Skin of body (tissue), 3 donors: ENCODE results near the gene TMEM208. TPM values are rescaled to one million over a fixed set of nuclear protein-coding genes. Genes with fewer than 3 reads are reported as not detected.

Experiments used
- DNase-seq: peaks from one replicate; lab custom pipeline; 2025; lab: John Stamatoyannopoulos, UW
- small RNA-seq: library from RNA; depleted of rRNA; stranded (forward); fragments of <200 nt; gene quantifications from one replicate; pipeline ENCODE3, GENCODE V24; 2014; ENCODE audit warnings: low replicate concordance
- total RNA-seq: library from RNA; depleted of rRNA; stranded (reverse); fragments of >200 nt; gene quantifications from one replicate; pipeline ENCODE4 v1.2.3, GENCODE V29; 2014

TMEM208 gene
- total RNA-seq, 1 donor from 2014 or later: 22.0 TPM

- no peak for DNase-seq
These were observed 50.5 kb downstream of the TMEM208 start for GRCh38 chr16:67277294-67277998.

- no peak for DNase-seq
These were observed 51.3 kb downstream of the TMEM208 start for GRCh38 chr16:67277999-67278772.

Small RNAs within 50 kb of the gene (small RNA-seq; reads per million reads assigned to genes)
- 6.7 reads per million, percentile 91 among the genes with 10 or more reads in this experiment for gene MIR328

Other genes starting within 250 kb of the TMEM208 start
- gene CES4A, start 238.5 kb upstream of the TMEM208 start, total RNA-seq: 7.9 TPM
- gene CBFB, start 198.0 kb upstream of the TMEM208 start, total RNA-seq: 51.0 TPM
- 21.2 TPM for gene PHAF1, start 117.2 kb upstream of the TMEM208 start, total RNA-seq
- 14.8 TPM for gene B3GNT9, start 76.1 kb upstream of the TMEM208 start, total RNA-seq
- 5.8 TPM for gene TRADD, start 67.2 kb upstream of the TMEM208 start, total RNA-seq
- gene FBXL8, start 67.2 kb upstream of the TMEM208 start, total RNA-seq: 4.5 TPM
- 14.3 TPM for gene HSF4, start 62.4 kb upstream of the TMEM208 start, total RNA-seq
- gene NOL3, start 56.6 kb upstream of the TMEM208 start, total RNA-seq: 14.3 TPM
- 13.9 TPM for gene MATCAP1, start 43.2 kb upstream of the TMEM208 start, total RNA-seq
- 1.7 TPM for gene EXOC3L1, start 37.0 kb upstream of the TMEM208 start, total RNA-seq
- 23.5 TPM for gene E2F4, start 35.0 kb upstream of the TMEM208 start, total RNA-seq
- 4.0 TPM for gene ELMO3, start 28.0 kb upstream of the TMEM208 start, total RNA-seq
- gene FHOD1, start 20.4 kb downstream of the TMEM208 start, total RNA-seq: 8.0 TPM
- gene SLC9A5, start 21.8 kb downstream of the TMEM208 start, total RNA-seq: 0.79 TPM
- gene PLEKHG4, start 52.4 kb downstream of the TMEM208 start, total RNA-seq: 16.1 TPM
- gene KCTD19, start 99.6 kb downstream of the TMEM208 start, total RNA-seq: 0.20 TPM
- gene LRRC36, start 99.7 kb downstream of the TMEM208 start, total RNA-seq: 0.20 TPM
- gene TPPP3, start 166.4 kb downstream of the TMEM208 start, total RNA-seq: 22.6 TPM
- 7.0 TPM for gene ZDHHC1, start 189.3 kb downstream of the TMEM208 start, total RNA-seq
- gene HSD11B2, start 204.0 kb downstream of the TMEM208 start, total RNA-seq: 7.5 TPM